Activated T-cell treated with anti-CD3 and anti-CD28 coated beads, Interleukin-2, amount 50 U/mL, for 24 hours (primary cell): ENCODE results near the gene RCBTB1.
"Not testable (repeated sequence)": the region's sequence is repeated elsewhere in the genome, so short reads cannot be mapped to it uniquely, and the experiment has no call there.

ENCODE experiments used
- DNase-seq: peaks from one replicate; pipeline ENCODE4 v3.0.0-alpha.2; 2020
- H3K27ac Mint-ChIP-seq: 2 replicates; pipeline ENCODE4 v1.8.0; 2020; ENCODE audit warnings: mild to moderate bottlenecking, mixed read lengths
- H3K27me3 Mint-ChIP-seq: 2 replicates; pipeline ENCODE4 v1.8.0; 2020; ENCODE audit warnings: mixed read lengths
- H3K36me3 Mint-ChIP-seq: 2 replicates; pipeline ENCODE4 v1.8.0; 2020; ENCODE audit warnings: low read depth, mixed read lengths
- H3K4me1 Mint-ChIP-seq: 2 replicates; pipeline ENCODE4 v1.8.0; 2020; ENCODE audit warnings: low read depth, mixed read lengths
- H3K4me3 Mint-ChIP-seq: 2 replicates; pipeline ENCODE4 v1.8.0; 2020; ENCODE audit warnings: mild to moderate bottlenecking, moderate library complexity, mixed read lengths
- H3K9me3 Mint-ChIP-seq: 2 replicates; pipeline ENCODE4 v1.8.0; 2020; ENCODE audit warnings: mixed read lengths

The RCBTB1 gene

GRCh38 chr13:49587311-49587847 lies 2.0 kb upstream of the RCBTB1 start:
- peaks cover 20% of the 10 kb centered on the region for H3K4me1 Mint-ChIP-seq
- H3K36me3 Mint-ChIP-seq = peaks cover 4% of the 10 kb centered on the region
- no peak for DNase-seq
- no peak overlapping the region for H3K4me3 Mint-ChIP-seq
- H3K27ac Mint-ChIP-seq = no peak overlapping the region
- H3K27me3 Mint-ChIP-seq = no peaks in the 10 kb centered on the region
- no peaks in the 10 kb centered on the region for H3K9me3 Mint-ChIP-seq

GRCh38 chr13:49586717-49587116 lies 1.4 kb upstream of the RCBTB1 start:
- Mint-ChIP-seq H3K4me3 (peak overlapping the region; percentile 87), H3K9me3 (no peaks in the 10 kb centered on the region), H3K27ac (no peak overlapping the region), H3K36me3 (peaks cover 6% of the 10 kb centered on the region), H3K27me3 (no peaks in the 10 kb centered on the region), H3K4me1 (peaks cover 22% of the 10 kb centered on the region)
- no peak for DNase-seq

- H3K36me3 Mint-ChIP-seq = peaks cover 23% of the 10 kb centered on the region
- H3K9me3 Mint-ChIP-seq = no peaks in the 10 kb centered on the region
- no peaks in the 10 kb centered on the region for H3K27me3 Mint-ChIP-seq
- peak overlapping the region; percentile 86 for H3K27ac Mint-ChIP-seq
- no peak for DNase-seq
- H3K4me3 Mint-ChIP-seq = peak overlapping the region; percentile 87
- peaks cover 26% of the 10 kb centered on the region for H3K4me1 Mint-ChIP-seq
Measured at GRCh38 chr13:49584771-49585182, 581 bp downstream of the RCBTB1 start.

- H3K27ac Mint-ChIP-seq = no peak overlapping the region
Measured at GRCh38 chr13:49580980-49581680, 4.2 kb downstream of the RCBTB1 start.

GRCh38 chr13:49579501-49579900 lies 5.9 kb downstream of the RCBTB1 start:
- Mint-ChIP-seq H3K4me1 (peaks cover 23% of the 10 kb centered on the region), H3K36me3 (peaks cover 43% of the 10 kb centered on the region), H3K27me3 (no peaks in the 10 kb centered on the region), H3K27ac (no peak overlapping the region), H3K4me3 (no peak overlapping the region), H3K9me3 (no peaks in the 10 kb centered on the region)
- no peak for DNase-seq

More at GRCh38 chr13:49580980-49581680, 4.2 kb downstream of the RCBTB1 start:
- Mint-ChIP-seq H3K27me3 (no peaks in the 10 kb centered on the region), H3K9me3 (no peaks in the 10 kb centered on the region), H3K4me1 (peaks cover 24% of the 10 kb centered on the region), H3K36me3 (peaks cover 42% of the 10 kb centered on the region), H3K4me3 (no peak overlapping the region)
- no peak for DNase-seq

GRCh38 chr13:49571299-49572240 lies 13.8 kb downstream of the RCBTB1 start:
- no peak for DNase-seq
- Mint-ChIP-seq H3K27me3 (no peaks in the 10 kb centered on the region), H3K36me3 (peaks cover 16% of the 10 kb centered on the region), H3K4me3 (no peak overlapping the region), H3K27ac (peak overlapping the region; percentile 33), H3K4me1 (peaks cover 32% of the 10 kb centered on the region), H3K9me3 (no peaks in the 10 kb centered on the region)

GRCh38 chr13:49569993-49570689 lies 15.2 kb downstream of the RCBTB1 start:
- no peaks in the 10 kb centered on the region for H3K9me3 Mint-ChIP-seq
- no peak overlapping the region for H3K4me3 Mint-ChIP-seq
- DNase-seq = no peak
- H3K36me3 Mint-ChIP-seq = peaks cover 19% of the 10 kb centered on the region
- peak overlapping the region; percentile 87 for H3K27ac Mint-ChIP-seq
- no peaks in the 10 kb centered on the region for H3K27me3 Mint-ChIP-seq
- H3K4me1 Mint-ChIP-seq = peaks cover 32% of the 10 kb centered on the region

GRCh38 chr13:49567491-49567890 lies 17.9 kb downstream of the RCBTB1 start:
- no peaks in the 10 kb centered on the region for H3K9me3 Mint-ChIP-seq
- peaks cover 29% of the 10 kb centered on the region for H3K4me1 Mint-ChIP-seq
- H3K36me3 Mint-ChIP-seq = peaks cover 30% of the 10 kb centered on the region
- no peak overlapping the region for H3K4me3 Mint-ChIP-seq
- no peaks in the 10 kb centered on the region for H3K27me3 Mint-ChIP-seq
- no peak for DNase-seq
- H3K27ac Mint-ChIP-seq = no peak overlapping the region

GRCh38 chr13:49566461-49566860 lies 18.9 kb downstream of the RCBTB1 start:
- H3K9me3 Mint-ChIP-seq = no peaks in the 10 kb centered on the region
- H3K27me3 Mint-ChIP-seq = no peaks in the 10 kb centered on the region
- H3K36me3 Mint-ChIP-seq = peaks cover 33% of the 10 kb centered on the region
- no peak overlapping the region for H3K4me3 Mint-ChIP-seq
- no peak overlapping the region for H3K27ac Mint-ChIP-seq
- H3K4me1 Mint-ChIP-seq = peaks cover 22% of the 10 kb centered on the region
- DNase-seq = no peak

GRCh38 chr13:49565461-49565860 lies 19.9 kb downstream of the RCBTB1 start:
- H3K4me3 Mint-ChIP-seq, H3K27me3 Mint-ChIP-seq, H3K9me3 Mint-ChIP-seq, H3K27ac Mint-ChIP-seq, DNase-seq: not testable (repeated sequence)
- peaks cover 18% of the 10 kb centered on the region for H3K4me1 Mint-ChIP-seq
- H3K36me3 Mint-ChIP-seq = peaks cover 43% of the 10 kb centered on the region

- Mint-ChIP-seq H3K27me3 (no peaks in the 10 kb centered on the region), H3K27ac (no peak overlapping the region), H3K36me3 (peaks cover 62% of the 10 kb centered on the region)
Measured at GRCh38 chr13:49563516-49563915, 21.8 kb downstream of the RCBTB1 start.

GRCh38 chr13:49561062-49561410 lies 24.3 kb downstream of the RCBTB1 start:
- Mint-ChIP-seq H3K4me1 (peaks cover 4% of the 10 kb centered on the region), H3K36me3 (peaks cover 59% of the 10 kb centered on the region), H3K27ac (no peak overlapping the region), H3K4me3 (no peak overlapping the region), H3K9me3 (no peaks in the 10 kb centered on the region), H3K27me3 (no peaks in the 10 kb centered on the region)
- DNase-seq = no peak

More at GRCh38 chr13:49563516-49563915, 21.8 kb downstream of the RCBTB1 start:
- no peak for DNase-seq
- Mint-ChIP-seq H3K4me3 (no peak overlapping the region), H3K4me1 (peaks cover 4% of the 10 kb centered on the region), H3K9me3 (no peaks in the 10 kb centered on the region)

GRCh38 chr13:49560270-49561061 lies 24.9 kb downstream of the RCBTB1 start:
- no peak for DNase-seq
- Mint-ChIP-seq H3K4me3 (no peak overlapping the region), H3K27me3 (no peaks in the 10 kb centered on the region), H3K36me3 (peaks cover 60% of the 10 kb centered on the region), H3K9me3 (no peaks in the 10 kb centered on the region), H3K27ac (no peak overlapping the region), H3K4me1 (peaks cover 4% of the 10 kb centered on the region)

- Mint-ChIP-seq H3K4me1 (peaks cover 4% of the 10 kb centered on the region), H3K4me3 (no peak overlapping the region), H3K27ac (no peak overlapping the region), H3K27me3 (no peaks in the 10 kb centered on the region), H3K36me3 (peaks cover 65% of the 10 kb centered on the region), H3K9me3 (no peaks in the 10 kb centered on the region)
- no peak for DNase-seq
Measured at GRCh38 chr13:49559006-49559405, 26.4 kb downstream of the RCBTB1 start.
